HEK293T (cell line): ENCODE data around the gene HCN3.
"Not testable (repeated sequence)": the region's sequence is repeated elsewhere in the genome, so short reads cannot be mapped to it uniquely, and the experiment has no call there.

Experiments
- CTCF ChIA-PET: fragments of 350-600 bp; formaldehyde crosslinking; extraction: SDS; loops from one replicate; lab custom pipeline; 2021; ENCODE audit warnings: antibody characterized with exemption, inconsistent platforms; lab: Yijun Ruan, JAX
- POLR2A ChIA-PET: fragments of 350-600 bp; formaldehyde crosslinking; extraction: SDS; loops from one replicate; lab custom pipeline; 2020; ENCODE audit warnings: antibody characterized with exemption, inconsistent platforms; lab: Yijun Ruan, JAX
- DNase-seq: peaks from one replicate; pipeline ENCODE4 v3.0.0; 2012; ENCODE audit warnings: mixed read lengths; ENCODE audit errors: extremely low spot score
- ARNT ChIP-seq: fragments of 450-650 bp; IDR thresholded peaks from 2 replicates; pipeline ENCODE4 v1.6.1; 2017; ENCODE audit warnings: mild to moderate bottlenecking
- BHLHE40 ChIP-seq: fragments of 450-650 bp; IDR thresholded peaks from 2 replicates; pipeline ENCODE4 v1.6.1; 2016; ENCODE audit warnings: mild to moderate bottlenecking, moderate library complexity, borderline replicate concordance
- CTBP1 ChIP-seq: fragments of 450-650 bp; IDR thresholded peaks from 2 replicates; pipeline ENCODE4 v1.6.1; 2016; ENCODE audit warnings: borderline replicate concordance
- ELF4 ChIP-seq: fragments of 450-650 bp; IDR thresholded peaks from 2 replicates; pipeline ENCODE4 v1.6.1; 2017; ENCODE audit warnings: antibody characterized with exemption
- FOXA1 ChIP-seq: fragments of 450-650 bp; IDR thresholded peaks from 2 replicates; pipeline ENCODE4 v1.6.1; 2016; ENCODE audit warnings: mild to moderate bottlenecking
- FOXK2 ChIP-seq: fragments of 450-650 bp; IDR thresholded peaks from 2 replicates; pipeline ENCODE4 v1.6.1; 2016; ENCODE audit warnings: mild to moderate bottlenecking
- FOXM1 ChIP-seq: fragments of 450-650 bp; IDR thresholded peaks from 2 replicates; pipeline ENCODE4 v1.6.1; 2017; ENCODE audit warnings: mild to moderate bottlenecking, borderline replicate concordance
- HDGF ChIP-seq: fragments of 450-650 bp; IDR thresholded peaks from 2 replicates; pipeline ENCODE4 v1.6.1; 2017; ENCODE audit warnings: antibody characterized with exemption, borderline replicate concordance
- L3MBTL2 ChIP-seq: fragments of 450-650 bp; conservative IDR thresholded peaks from 2 replicates; pipeline ENCODE4 v1.6.1; 2016; ENCODE audit warnings: mild to moderate bottlenecking
- LEF1 ChIP-seq: fragments of 450-650 bp; IDR thresholded peaks from 2 replicates; pipeline ENCODE4 v1.6.1; 2017; ENCODE audit warnings: mild to moderate bottlenecking, borderline replicate concordance
- NFRKB ChIP-seq: fragments of 450-650 bp; IDR thresholded peaks from 2 replicates; pipeline ENCODE4 v1.6.1; 2016; ENCODE audit warnings: mild to moderate bottlenecking, moderate library complexity
- PKNOX1 ChIP-seq: fragments of 450-650 bp; IDR thresholded peaks from 2 replicates; pipeline ENCODE4 v1.6.1; 2016
- SP1 ChIP-seq: fragments of 450-650 bp; IDR thresholded peaks from 2 replicates; pipeline ENCODE4 v1.6.1; 2017
- SUZ12 ChIP-seq: fragments of 450-650 bp; IDR thresholded peaks from 2 replicates; pipeline ENCODE4 v1.6.1; 2016; ENCODE audit warnings: mild to moderate bottlenecking
- TARDBP ChIP-seq: fragments of 450-650 bp; IDR thresholded peaks from 2 replicates; pipeline ENCODE4 v1.6.1; 2016
- ZNF384 ChIP-seq: fragments of 450-650 bp; IDR thresholded peaks from 2 replicates; pipeline ENCODE4 v1.6.1; 2016

The HCN3 gene

DNA sequence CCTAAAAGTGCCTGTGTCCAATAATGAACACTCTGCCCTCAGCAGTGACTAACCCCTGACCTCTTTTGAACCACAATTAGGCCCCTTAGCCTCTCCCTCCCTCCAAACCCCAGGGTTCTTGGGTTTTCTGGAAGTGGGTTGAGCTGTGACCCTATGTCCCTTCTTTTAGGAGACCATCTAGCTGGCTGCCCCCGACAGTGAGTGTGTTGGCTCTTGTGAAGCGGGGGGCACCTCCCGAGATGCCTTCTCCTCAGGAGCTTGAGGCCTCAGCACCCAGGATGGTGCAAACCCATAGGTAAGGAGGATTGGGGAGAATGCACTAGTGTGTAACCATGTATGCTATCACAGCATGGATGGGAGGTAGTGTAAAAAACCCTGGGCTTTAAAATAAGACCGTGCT is 50.7 kb downstream of the HCN3 start:
- DNase-seq = no peak
- CTCF ChIA-PET = no interaction called here
- no peak for TF ChIP-seq CTBP1
- no peak for TF ChIP-seq ZNF384
- TF ChIP-seq FOXA1 = no peak
- no peak for TF ChIP-seq FOXM1
- no peak for TF ChIP-seq BHLHE40
- TF ChIP-seq HDGF = no peak
- no peak for TF ChIP-seq NFRKB
- no peak for TF ChIP-seq ELF4
- no peak for TF ChIP-seq L3MBTL2
- POLR2A ChIA-PET = interaction anchor here (0.6 kb wide), 1 partner anchor 109 kb away, joined by 3 read pairs; no protein-coding TSS in a partner anchor

DNA sequence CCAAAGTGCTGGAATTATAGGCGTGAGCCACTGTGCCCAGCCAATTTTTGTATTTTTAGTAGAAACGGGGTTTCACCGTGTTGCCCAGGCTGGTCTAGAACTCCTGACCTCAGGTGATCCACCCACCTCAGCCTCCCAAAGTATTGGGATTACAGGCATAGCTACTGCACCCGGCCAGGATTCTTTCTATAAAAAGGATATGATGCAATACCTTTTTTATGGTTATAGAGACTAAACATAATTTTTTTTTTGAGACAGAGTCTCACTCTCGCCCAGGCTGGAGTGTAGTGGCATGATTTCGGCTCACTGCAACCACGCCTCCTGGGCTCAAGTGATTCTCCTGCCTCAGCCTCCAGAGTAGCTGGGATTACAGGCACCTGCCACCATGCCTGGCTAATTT is 51.6 kb downstream of the HCN3 start:
- ChIA-PET POLR2A (interaction anchor here (0.6 to 0.7 kb wide), 2 partner anchors 23 to 578 kb away, joined by 3 to 4 read pairs; no protein-coding TSS in a partner anchor), CTCF (interaction anchor here (0.7 kb wide), 1 partner anchor 56 kb away, joined by 3 read pairs; no protein-coding TSS in a partner anchor)
- DNase-seq = not testable (repeated sequence)

DNA sequence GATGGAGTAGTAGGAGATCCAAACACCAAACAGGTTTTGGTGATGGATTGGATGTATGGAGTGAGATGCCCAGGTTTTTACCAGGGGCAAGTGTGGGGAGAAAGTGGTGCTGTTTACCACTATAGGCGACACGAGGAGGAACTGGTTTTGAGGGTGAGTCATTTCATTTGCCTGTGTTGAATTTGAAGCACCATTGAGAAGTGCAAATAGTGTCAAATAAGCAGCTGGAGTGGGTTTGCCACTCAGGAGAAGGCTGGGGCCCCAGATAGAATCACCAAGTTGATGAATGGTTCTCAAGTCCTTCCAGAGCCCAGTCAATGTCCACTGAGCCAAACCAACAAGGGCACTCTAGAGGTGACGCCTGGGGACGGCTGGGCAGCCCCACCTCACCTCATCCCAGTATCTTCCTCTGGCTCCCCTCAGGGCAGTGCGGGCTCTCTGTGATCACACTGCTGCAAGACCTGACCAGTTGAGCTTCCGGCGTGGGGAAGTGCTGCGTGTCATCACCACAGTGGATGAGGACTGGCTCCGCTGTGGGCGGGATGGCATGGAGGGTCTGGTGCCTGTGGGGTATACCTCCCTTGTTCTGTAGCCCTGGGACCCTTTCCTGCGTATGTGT is 52.8 kb downstream of the HCN3 start:
- CTCF ChIA-PET = no interaction called here
- DNase-seq = no peak
- POLR2A ChIA-PET = no interaction called here

GRCh38 chr1:155334962-155335361 is 57.7 kb downstream of the HCN3 start:
- ChIA-PET CTCF (no interaction called here), POLR2A (interaction anchor here (0.6 to 1.2 kb wide), 2 partner anchors 10 to 11 kb away, joined by 3 read pairs; no protein-coding TSS in a partner anchor)
- TF ChIP-seq FOXA1 (no peak), TARDBP (no peak), ELF4 (no peak), ARNT (no peak), FOXM1 (no peak), SUZ12 (no peak), NFRKB (no peak), L3MBTL2 (no peak), FOXK2 (no peak), HDGF (no peak), ZNF384 (no peak), SP1 (no peak), CTBP1 (no peak), LEF1 (no peak), PKNOX1 (no peak), BHLHE40 (no peak)

More for the DNA sequence above, 52.8 kb downstream of the HCN3 start:
- TF ChIP-seq SP1 (no peak), FOXK2 (no peak), L3MBTL2 (no peak), PKNOX1 (no peak)

More at GRCh38 chr1:155334962-155335361, 57.7 kb downstream of the HCN3 start:
- no peak for DNase-seq
